SK-N-SH (cell line): Measurements from ENCODE around the gene DYNC1H1. TPM values are rescaled to one million over a fixed set of nuclear protein-coding genes. Genes with fewer than 3 reads are reported as not detected.

Experiments used
- polyA plus RNA-seq, 3 experiments: library from polyadenylated mRNA; depleted of rRNA; stranded (reverse); fragments of >200 nt; gene quantifications; 2 replicates each; pipeline ENCODE4 v1.2.3, GENCODE V29; 2012
- small RNA-seq, 7 experiments: library from RNA; depleted of rRNA; stranded (forward); fragments of <200 nt; gene quantifications; one replicate each; pipeline ENCODE3, GENCODE V24; 2012

The DYNC1H1 gene
- polyA plus RNA-seq, 1 of the 3 experiments (the other 2 are of a cell fraction) = 140 TPM

Small RNA genes within 50 kb of the gene (small RNA-seq; reads per million reads assigned to genes)
- 0 to 0.13 (median 0) reads per million in 7 experiments for gene AL118558.2
- 0 reads per million in 7 experiments for gene RN7SL472P

Other genes starting within 250 kb of the DYNC1H1 start
- 43.7 and 61.0 TPM in 2 replicates for gene PPP2R5C, start 202.9 kb upstream of the DYNC1H1 start, polyA plus RNA-seq (2012; rRNA removed)
- 269 and 298 TPM in 2 replicates for gene HSP90AA1, start 122.5 kb downstream of the DYNC1H1 start, polyA plus RNA-seq (2012; rRNA removed)
- gene WDR20, start 175.3 kb downstream of the DYNC1H1 start, polyA plus RNA-seq (2012; rRNA removed) = 12.4 and 17.2 TPM in 2 replicates